K562 (cell line): ENCODE data around the gene MBNL2. TPM values are rescaled to one million over a fixed set of nuclear protein-coding genes. Genes with fewer than 3 reads are reported as not detected.

Experiments
- ATAC-seq: fragments of 200-7000 bp; cut with Tn5 transposase; 3 replicates; pipeline ENCODE4 v1.9.1; 2020; ENCODE audit warnings: moderate library complexity
- BruUV-seq: library from RNA; stranded (reverse); fragments of 400-500 nt; replicated peaks from 2 replicates; lab custom pipeline; 2021; lab: Mats Ljungman, UMichigan
- CTCF ChIA-PET: fragments of 300-600 bp; formaldehyde crosslinking; extraction: SDS; loops from one replicate; lab custom pipeline; 2021; ENCODE audit warnings: low intra/inter-chr PET ratio; lab: Yijun Ruan, JAX
- POLR2A ChIA-PET: fragments of 300-600, 350-650 bp; sonication (Branson Sonifier 250); formaldehyde crosslinking; extraction: SDS; loops from one replicate; lab custom pipeline; 2021; ENCODE audit warnings: antibody characterized with exemption, inconsistent platforms; lab: Yijun Ruan, JAX
- DNase-seq, 4 experiments: peaks; one replicate each; pipeline versions ENCODE4 v3.0.0 to v3.0.0-alpha.2; 2011 to 2018; ENCODE audit warnings: low spot score in 3 of 4, mixed read lengths in 3 of 4; ENCODE audit errors: extremely low read depth in 1 of 4
- FAIRE-seq: peaks from 2 replicates; lab custom pipeline; 2011; peaks lifted over from hg19 to GRCh38; lab: Jason Lieb, UNC
- H2AFZ ChIP-seq: 2 replicates; pipeline ENCODE4 v1.6.0; 2011; ENCODE audit warnings: low read depth, low read length, control low read depth, inconsistent platforms
- H3K27ac ChIP-seq: fragments of 200-600 bp; 3 replicates; pipeline ENCODE4 v1.8.0; 2011; ENCODE audit warnings: low read depth, mild to moderate bottlenecking, control low read depth, inconsistent platforms, low read length, moderate library complexity, mixed read lengths; ENCODE audit errors: extremely low read depth
- H3K27me3 ChIP-seq, 2 experiments: fragments of 300-600 bp in 1 of 2; 2 replicates in 1 of 2; 3 replicates in 1 of 2; pipeline versions ENCODE4 v1.6.0 to v1.8.0; 2011; ENCODE audit warnings: inconsistent platforms in 2 of 2, low read length in 2 of 2, mild to moderate bottlenecking in 1 of 2, mixed read lengths in 1 of 2, moderate library complexity in 1 of 2; ENCODE audit not compliant: control insufficient read depth in 2 of 2, insufficient read depth in 2 of 2
- H3K36me3 ChIP-seq: fragments of 300-600 bp; 3 replicates; pipeline ENCODE4 v1.8.0; 2011; ENCODE audit warnings: mild to moderate bottlenecking, low read length, inconsistent platforms; ENCODE audit not compliant: control insufficient read depth, insufficient read depth
- H3K4me1 ChIP-seq, 2 experiments: fragments of 200-600 bp in 1 of 2; replicated peaks in 1 of 2; 2 replicates in 1 of 2; 3 replicates in 1 of 2; pipeline versions ENCODE4 v1.5.1 to v1.8.0; 2011; ENCODE audit warnings: inconsistent platforms in 2 of 2, low read length in 2 of 2, mild to moderate bottlenecking in 1 of 2, mixed read lengths in 1 of 2, moderate library complexity in 1 of 2; ENCODE audit not compliant: control insufficient read depth in 2 of 2, insufficient read depth in 2 of 2
- H3K4me2 ChIP-seq: 2 replicates; pipeline ENCODE4 v1.6.1; 2011; ENCODE audit warnings: low read length, control low read depth, inconsistent platforms, mixed read lengths; ENCODE audit not compliant: insufficient read depth
- H3K4me3 ChIP-seq: fragments of 200-600 bp; sonication (generic), shearing (Covaris generic); 2 replicates; pipeline ENCODE4 v1.5.1; 2016; ENCODE audit warnings: control low read depth, inconsistent platforms
- H3K79me2 ChIP-seq: fragments of 200-600 bp; 3 replicates; pipeline ENCODE4 v1.8.0; 2011; ENCODE audit warnings: low read length, inconsistent platforms; ENCODE audit not compliant: control insufficient read depth, insufficient read depth
- H3K9ac ChIP-seq, 2 experiments: 2 replicates each; pipeline versions ENCODE4 v1.6.0 to v1.6.1; 2011; ENCODE audit warnings: low read depth in 2 of 2, low read length in 2 of 2, control low read depth in 1 of 2, inconsistent platforms in 1 of 2, mild to moderate bottlenecking in 1 of 2, mixed read lengths in 1 of 2; ENCODE audit not compliant: insufficient read depth in 1 of 2
- H3K9me1 ChIP-seq: one replicate; pipeline ENCODE4 v1.6.0; 2011; ENCODE audit warnings: inconsistent platforms, mild to moderate bottlenecking, low read length, moderate library complexity; ENCODE audit not compliant: control insufficient read depth, insufficient read depth
- H3K9me3 ChIP-seq: replicated peaks from 2 replicates; pipeline ENCODE4 v1.5.1; 2011; ENCODE audit warnings: low read depth, low read length, inconsistent platforms; ENCODE audit not compliant: control insufficient read depth, insufficient read depth
- H4K20me1 ChIP-seq: replicated peaks from 2 replicates; pipeline ENCODE4 v1.6.1; 2011; ENCODE audit warnings: low read length, inconsistent platforms, mixed read lengths; ENCODE audit not compliant: control insufficient read depth, insufficient read depth
- ATF2 ChIP-seq: sonication (generic); formaldehyde crosslinking; IDR thresholded peaks from 2 replicates; pipeline ENCODE4 v1.8.1; 2022; ENCODE audit warnings: missing genetic modification reagents
- BCL6 ChIP-seq: fragments of 250-450 bp; sonication (Bioruptor Pico); IDR thresholded peaks from 2 replicates; pipeline ENCODE4 v1.4.0; 2020
- DDX20 ChIP-seq: fragments of 450-650 bp; IDR thresholded peaks from 2 replicates; pipeline ENCODE4 v1.6.1; 2016; ENCODE audit warnings: missing genetic modification characterization, low read depth, mild to moderate bottlenecking, missing compliant biosample characterization, moderate library complexity
- LCOR ChIP-seq: sonication (generic); formaldehyde crosslinking; IDR thresholded peaks from 2 replicates; pipeline ENCODE4 v1.8.0; 2022; ENCODE audit warnings: mild to moderate bottlenecking, missing genetic modification reagents
- MCM3 ChIP-seq: fragments of 450-650 bp; IDR thresholded peaks from 2 replicates; pipeline ENCODE4 v1.6.1; 2016
- NFIX ChIP-seq: fragments of 250-450 bp; sonication (Bioruptor Pico); IDR thresholded peaks from 2 replicates; pipeline ENCODE4 v1.4.0; 2020; ENCODE audit warnings: low read depth, mild to moderate bottlenecking, moderate library complexity
- TCF15 ChIP-seq: fragments of 250-450 bp; sonication (Bioruptor Pico); IDR thresholded peaks from 2 replicates; pipeline ENCODE4 v1.8.0; 2022; ENCODE audit warnings: moderate library complexity, mild to moderate bottlenecking, inconsistent platforms
- TRIM24 ChIP-seq, 2 experiments: fragments of 450-650 bp; IDR thresholded peaks; 2 replicates each; pipeline ENCODE4 v1.6.1; 2016
- ZBTB43 ChIP-seq: sonication (generic); formaldehyde crosslinking; IDR thresholded peaks from 2 replicates; pipeline ENCODE4 v1.8.0; 2023; ENCODE audit warnings: mild to moderate bottlenecking, missing genetic modification reagents
- ZC3H8 ChIP-seq: fragments of 450-650 bp; IDR thresholded peaks from 2 replicates; pipeline ENCODE4 v1.6.1; 2017
- ZNF12 ChIP-seq: sonication (generic); formaldehyde crosslinking; IDR thresholded peaks from 2 replicates; pipeline ENCODE4 v1.4.0; 2020; ENCODE audit warnings: mild to moderate bottlenecking, missing genetic modification reagents
- ZNF23 ChIP-seq: fragments of 250-450 bp; sonication (Bioruptor Pico); IDR thresholded peaks from 2 replicates; pipeline ENCODE4 v1.4.0; 2020; ENCODE audit warnings: mild to moderate bottlenecking
- ZNF408 ChIP-seq: fragments of 250-450 bp; sonication (Bioruptor Pico); IDR thresholded peaks from 2 replicates; pipeline ENCODE4 v1.4.0; 2020; ENCODE audit warnings: low read depth, mild to moderate bottlenecking, moderate library complexity
- ZNF639 ChIP-seq, 2 experiments: fragments of 200-800 bp in 1 of 2; sonication (Bioruptor generic) in 1 of 2; sonication (generic) in 1 of 2; formaldehyde crosslinking in 1 of 2; IDR thresholded peaks in 1 of 2; conservative IDR thresholded peaks in 1 of 2; 2 replicates each; pipeline versions ENCODE4 v1.5.0 to v1.6.1; 2016 to 2020; ENCODE audit warnings: missing compliant biosample characterization in 1 of 2, missing genetic modification characterization in 1 of 2, missing genetic modification reagents in 1 of 2
- WGBS: fragments of 100-300 bp; shearing (Covaris generic); methylation state at CpG from one replicate; pipeline ENCODE4 v1.1.6; 2016; ENCODE audit warnings: low coverage, mixed read lengths; ENCODE audit not compliant: insufficient coverage; ENCODE audit errors: missing lambda C conversion rate; 5-methylcytosine and 5-hydroxymethylcytosine counted together
- in situ Hi-C: fragments of 300-500 bp; cut with MboI; formaldehyde crosslinking; loops from 4 replicates; pipeline ENCODE4 v1.15.0; 2018; ENCODE audit warnings: inconsistent platforms, mixed read lengths
- intact Hi-C: fragments of 100-400 bp; cut with micrococcal nuclease; formaldehyde crosslinking; loops from 2 replicates; pipeline ENCODE4 v1.14.2; 2022
- polyA plus RNA-seq, 8 experiments: library from polyadenylated mRNA; depleted of rRNA in 4 of 8; stranded (reverse) in 5 of 8; unstranded in 3 of 8; fragments of >200 nt; fragmentation: Nextera tagmentation in 2 of 8; fragmentation: Illumina TruSeq in 1 of 8; extraction: Ambion mirVana in 2 of 8; extraction: Trizol in 1 of 8; gene quantifications; 2 replicates each; pipeline versions ENCODE4 v1.2.1 to v1.2.3, GENCODE V29; 2011 to 2014; ENCODE audit warnings: inconsistent platforms in 1 of 8, missing spikeins in 1 of 8
- total RNA-seq, 7 experiments: library from RNA; depleted of rRNA in 6 of 7; stranded (reverse); fragments of >200 nt in 6 of 7; fragmentation: Illumina TruSeq in 2 of 7; extraction: Trizol in 2 of 7; gene quantifications; 2 replicates each; pipeline versions ENCODE4 v1.2.1 to v1.2.3, GENCODE V29; 2011 to 2021; ENCODE audit warnings: low replicate concordance in 1 of 7

MBNL2 gene
- total and polyA plus RNA-seq, 9 of the 15 experiments (the other 6 are each of a cell fraction or from before 2014, with no cell fraction given), result 7.0 to 24.8 (median 13.8) TPM

- Histone ChIP-seq H3K79me2 (no peaks in the 10 kb centered on the region), H4K20me1 (no peaks in the 10 kb centered on the region), H3K27ac (no peak overlapping the region), H3K4me2 (no peak overlapping the region), H3K9me3 (no peaks in the 10 kb centered on the region), H3K9me1 (no peaks in the 10 kb centered on the region), H3K36me3 (no peaks in the 10 kb centered on the region), H3K4me1 (peaks cover 4 to 22% of the 10 kb centered on the region in 2 experiments; a peak in 3 of 5 replicates), H3K4me3 (no peak overlapping the region), H3K27me3 (no peaks in the 10 kb centered on the region), H3K9ac (no peak overlapping the region), H2AFZ (no peak overlapping the region)
- ChIA-PET CTCF (no interaction called here), POLR2A (no interaction called here)
- in situ Hi-C loops (no loop called here), intact Hi-C loops (no loop called here)
- no peak for ATAC-seq
- TF ChIP-seq DDX20 (tag) (no peak), BCL6 (CRISPR knock-in tag) (no peak), ZNF639 (CRISPR knock-in tag; conservative IDR thresholded peaks at IDR 0.05 in 1 of 2, IDR thresholded peaks at IDR 0.05 in 1 of 2) (no peak), TCF15 (no peak), ZNF12 (CRISPR knock-in tag) (no peak), MCM3 (no peak), LCOR (CRISPR knock-in tag) (no peak), ATF2 (CRISPR knock-in tag) (no peak), ZNF23 (CRISPR knock-in tag) (no peak), ZNF408 (CRISPR knock-in tag) (no peak), ZBTB43 (CRISPR knock-in tag) (no peak), NFIX (CRISPR knock-in tag) (no peak), TRIM24 (IDR thresholded peaks at IDR 0.05) (no peak), ZC3H8 (no peak)
- no peak for FAIRE-seq
- WGBS, result 48% methylated on average over 3 of the region's 3 CpGs
- BruUV-seq, result no TSS peak
- DNase-seq, result no peak
These were observed 22.7 kb upstream of the MBNL2 start for GRCh38 chr13:97199451-97199850.
